Inflammatory macrophage (primary cell): ENCODE results near the gene MYO5C.

Experiments
- DNase-seq, 2 donors: peaks; one replicate each; pipeline ENCODE4 v3.0.0-alpha.2; 2020 to 2022

MYO5C gene

GRCh38 chr15:52208306-52208946, 87.2 kb downstream of the MYO5C start:
- DNase-seq, result peak; percentile 51 to 53

DNA sequence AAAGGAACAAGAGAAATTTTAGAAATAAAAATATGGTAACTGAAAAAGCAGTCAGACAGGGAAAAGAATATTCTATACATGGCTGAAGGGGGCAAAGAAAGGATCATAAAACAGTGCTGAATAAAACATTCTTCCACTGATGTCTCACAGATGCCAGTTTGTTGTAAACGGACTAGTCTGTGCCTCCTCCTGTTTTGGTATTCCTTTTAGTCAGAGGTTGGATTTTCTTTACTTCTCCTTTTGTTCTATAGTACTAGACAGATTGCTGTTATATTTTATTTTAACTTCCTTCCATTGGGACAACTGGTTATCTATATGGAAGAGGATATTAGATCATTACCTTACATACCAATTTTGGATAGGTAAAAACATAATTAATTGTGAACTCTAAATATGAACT, 88.4 kb downstream of the MYO5C start:
- peak in 1 of 2 donors; percentile 18 for DNase-seq

- no peak for DNase-seq
These were observed 89.2 kb downstream of the MYO5C start for GRCh38 chr15:52206446-52206845.

DNA sequence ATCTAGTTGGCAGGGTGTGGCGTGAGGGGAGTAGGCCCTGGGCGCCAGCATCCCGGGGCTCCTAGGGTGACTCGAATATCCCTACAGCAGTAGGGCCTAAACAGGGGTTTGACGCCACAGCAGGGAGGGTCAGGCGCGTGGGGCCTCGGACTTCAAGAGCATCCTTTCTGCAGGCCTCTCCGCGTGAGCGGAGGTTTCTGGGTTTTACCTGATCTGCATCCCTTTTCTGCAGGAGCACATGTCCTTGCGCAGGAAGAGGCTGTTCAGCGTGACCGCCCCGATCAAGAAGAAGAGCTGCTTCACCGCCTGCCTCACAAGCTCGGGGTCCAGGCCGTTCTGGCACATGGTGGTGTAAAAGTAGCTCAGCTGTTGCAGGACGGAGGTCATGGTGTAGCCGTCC, 90.9 kb downstream of the MYO5C start:
- DNase-seq, result no peak

- DNase-seq, result no peak
These were observed 94.7 kb downstream of the MYO5C start for GRCh38 chr15:52200831-52201365.

DNA sequence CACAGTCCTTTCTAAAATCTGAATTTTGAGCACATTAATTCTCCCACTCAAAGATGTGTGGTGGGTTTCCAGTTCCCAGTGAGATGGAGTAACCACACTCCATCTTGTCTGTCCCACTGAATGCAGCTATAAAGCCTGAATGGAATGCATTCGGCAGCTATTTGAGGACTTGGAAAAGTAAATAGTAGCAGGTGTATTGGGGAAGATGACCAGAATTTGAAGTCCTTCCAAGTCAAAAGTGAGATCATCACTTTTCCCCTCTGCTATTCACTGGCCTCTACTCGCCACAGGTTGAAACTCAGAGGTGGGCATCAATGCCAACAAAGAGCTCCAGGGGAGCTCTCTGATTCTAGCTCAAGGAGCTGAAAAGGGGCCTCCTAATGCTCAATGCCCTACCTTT, 96.3 kb downstream of the MYO5C start:
- DNase-seq, result no peak

DNA sequence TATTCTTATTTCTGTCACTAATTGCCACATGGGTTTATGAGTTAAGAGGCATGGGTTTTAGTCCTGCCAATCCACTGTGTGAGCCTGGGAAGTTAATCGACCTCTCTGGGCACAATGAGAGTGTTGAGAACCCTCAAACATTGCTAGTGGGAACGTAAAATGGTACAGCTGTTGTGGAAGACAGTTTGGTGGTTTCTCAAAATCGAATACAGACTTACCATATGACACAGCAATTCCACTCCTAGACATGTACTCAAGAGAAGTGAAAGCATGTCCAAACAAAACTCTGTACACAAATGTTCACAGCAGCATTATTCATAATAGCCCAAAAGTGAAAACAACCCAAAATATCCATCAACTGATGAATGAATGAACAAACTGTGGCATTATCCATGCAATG, 98.7 kb downstream of the MYO5C start:
- no peak for DNase-seq

- DNase-seq, result no peak
These were observed 101.8 kb downstream of the MYO5C start for GRCh38 chr15:52193791-52194190.

DNA sequence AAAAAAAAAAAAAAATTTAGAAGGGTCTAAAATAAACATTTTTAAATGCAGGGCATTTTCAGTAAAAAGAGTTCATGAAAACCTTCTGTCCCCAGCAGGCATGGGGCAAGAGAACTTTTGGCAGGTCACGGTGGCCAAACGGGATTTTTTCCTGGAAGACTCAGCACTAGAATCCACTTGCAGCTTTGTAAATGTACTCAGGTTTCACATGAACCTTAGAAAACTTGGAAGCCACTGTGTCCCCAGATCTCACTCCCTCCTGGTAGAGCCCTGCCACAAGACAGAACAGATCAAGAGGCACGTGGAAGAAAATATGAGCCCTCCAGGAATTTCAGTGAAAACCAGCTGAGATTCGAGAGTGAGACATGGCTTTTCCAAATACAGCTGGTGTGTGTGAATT, 102.3 kb downstream of the MYO5C start:
- DNase-seq, result no peak

- no peak for DNase-seq
These were observed 104.4 kb downstream of the MYO5C start, which contains the start of gene GNB5 for GRCh38 chr15:52191207-52191606. Gene GNB5 (minus strand): TSS chr15:52191392. CDS start chr15:52184676, 6,716 bp downstream.

DNA sequence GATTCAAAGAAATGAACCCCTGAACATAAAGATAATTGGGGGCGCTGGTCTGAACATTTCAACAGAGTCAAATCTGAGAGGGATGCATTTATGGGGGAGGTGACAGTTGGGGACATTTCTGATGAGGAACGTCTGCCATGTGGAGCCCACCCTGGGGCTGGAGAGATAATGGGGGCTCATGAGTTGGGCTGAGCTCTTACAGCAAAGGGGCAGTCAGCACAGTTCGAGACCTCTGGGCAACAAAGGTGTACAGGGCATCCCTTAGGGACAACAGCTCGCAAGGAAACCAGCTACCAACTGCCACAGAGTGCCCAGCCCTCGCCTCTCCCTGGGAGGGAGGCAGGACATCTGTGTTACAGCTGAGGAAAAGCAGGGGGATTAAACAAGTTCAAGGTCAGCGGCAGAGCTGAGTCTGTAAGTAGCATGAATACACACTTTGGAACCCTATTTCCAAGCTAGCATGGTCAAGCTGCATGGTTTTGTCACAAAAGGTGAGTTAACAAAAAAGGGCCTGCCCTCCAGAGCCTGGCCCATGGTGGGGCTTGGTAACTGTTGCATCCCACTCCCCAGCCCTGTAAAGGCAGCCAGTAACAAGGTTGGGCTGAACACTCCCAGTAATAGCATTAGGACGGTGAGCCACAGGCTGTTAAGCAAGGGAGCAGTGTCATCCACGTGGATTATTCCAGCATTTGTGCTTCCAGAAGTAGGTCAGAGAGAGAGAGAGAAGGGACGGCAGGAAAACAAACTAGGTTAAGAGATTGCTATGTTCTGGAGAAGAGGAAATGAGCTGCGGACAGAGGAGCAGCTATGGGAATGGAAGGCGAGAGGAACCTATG, 108.7 kb downstream of the MYO5C start:
- DNase-seq, result no peak

DNA sequence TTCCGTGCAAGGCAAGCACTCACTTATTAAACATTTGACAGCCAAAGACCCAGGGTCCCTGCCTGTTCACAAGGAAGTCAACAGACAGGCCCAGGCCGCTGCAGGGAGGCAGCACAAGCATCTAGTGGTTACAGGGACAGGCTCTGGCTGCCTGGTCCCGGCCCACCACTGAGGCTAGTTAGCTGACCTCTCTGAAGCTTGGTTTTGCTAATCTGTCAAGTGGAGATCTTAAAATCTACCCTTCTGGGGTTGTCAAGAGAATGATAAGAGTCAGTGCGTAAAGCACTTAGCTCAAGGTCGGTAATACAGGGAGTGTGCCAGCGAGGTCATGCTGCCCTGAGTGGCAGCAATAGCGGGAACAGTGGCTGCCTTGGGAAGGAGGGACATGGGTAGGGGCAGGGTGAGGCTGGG, 110.4 kb downstream of the MYO5C start:
- no peak for DNase-seq

DNA sequence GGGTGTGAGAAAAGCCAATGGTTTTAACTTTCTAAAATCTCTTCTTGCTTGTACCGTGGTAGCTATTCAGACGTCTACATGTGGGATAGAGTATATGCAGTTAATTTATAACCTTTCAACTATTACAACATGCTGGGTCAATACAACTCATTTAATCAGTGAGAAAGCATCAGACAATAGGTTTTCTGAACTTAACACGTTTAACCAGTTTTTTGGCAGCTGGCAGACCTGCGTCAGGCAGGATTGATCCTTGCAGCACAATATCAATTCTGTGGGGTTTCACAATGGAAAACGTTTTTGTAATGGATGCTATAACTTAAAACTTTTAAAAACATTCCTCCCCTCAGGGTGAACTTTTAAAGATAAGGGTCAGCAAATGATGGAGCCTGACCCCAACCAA, 110.9 kb downstream of the MYO5C start:
- DNase-seq, result no peak

GRCh38 chr15:52183562-52184173, 111.9 kb downstream of the MYO5C start:
- peak; percentile 21 to 45 for DNase-seq

DNA sequence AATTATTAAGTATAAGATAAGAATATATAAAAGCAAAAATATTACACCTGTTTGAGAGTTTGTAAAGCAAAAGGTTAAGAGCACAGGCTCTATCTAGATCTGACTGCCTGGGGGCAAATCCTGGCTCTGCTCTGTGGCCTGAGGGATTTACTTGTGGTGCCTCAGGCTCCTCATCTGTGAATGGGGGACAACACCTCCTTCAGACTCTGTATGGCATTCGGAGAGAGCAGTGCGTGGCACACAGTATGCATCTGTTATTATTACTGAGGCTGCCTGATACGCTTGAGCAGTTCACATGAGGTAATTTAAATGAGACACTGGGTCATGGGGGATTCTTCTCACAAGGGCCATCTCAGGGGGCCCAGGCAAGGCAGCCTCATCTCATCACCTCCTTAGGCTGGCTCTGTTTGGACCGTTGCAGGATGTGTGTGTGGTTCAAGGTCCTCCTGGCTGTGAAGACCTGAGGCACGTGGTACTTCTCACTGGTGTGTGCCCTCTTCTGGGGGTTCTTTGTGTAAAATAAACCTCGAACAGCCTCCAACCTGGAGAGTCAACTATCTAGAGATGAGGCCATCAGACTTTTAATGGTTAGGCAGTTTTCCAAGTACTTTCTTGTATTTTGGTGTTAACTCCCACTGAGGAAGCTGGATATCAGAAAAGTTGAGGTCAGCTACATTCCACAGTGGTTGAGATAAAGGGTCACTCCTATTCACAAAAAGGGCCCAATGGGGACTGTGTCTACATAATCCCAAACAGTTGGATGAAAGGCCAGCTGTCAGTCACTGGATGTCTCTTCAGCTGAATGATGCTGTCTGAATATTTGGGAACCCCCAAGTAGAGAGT, 113.4 kb downstream of the MYO5C start:
- no peak for DNase-seq

DNA sequence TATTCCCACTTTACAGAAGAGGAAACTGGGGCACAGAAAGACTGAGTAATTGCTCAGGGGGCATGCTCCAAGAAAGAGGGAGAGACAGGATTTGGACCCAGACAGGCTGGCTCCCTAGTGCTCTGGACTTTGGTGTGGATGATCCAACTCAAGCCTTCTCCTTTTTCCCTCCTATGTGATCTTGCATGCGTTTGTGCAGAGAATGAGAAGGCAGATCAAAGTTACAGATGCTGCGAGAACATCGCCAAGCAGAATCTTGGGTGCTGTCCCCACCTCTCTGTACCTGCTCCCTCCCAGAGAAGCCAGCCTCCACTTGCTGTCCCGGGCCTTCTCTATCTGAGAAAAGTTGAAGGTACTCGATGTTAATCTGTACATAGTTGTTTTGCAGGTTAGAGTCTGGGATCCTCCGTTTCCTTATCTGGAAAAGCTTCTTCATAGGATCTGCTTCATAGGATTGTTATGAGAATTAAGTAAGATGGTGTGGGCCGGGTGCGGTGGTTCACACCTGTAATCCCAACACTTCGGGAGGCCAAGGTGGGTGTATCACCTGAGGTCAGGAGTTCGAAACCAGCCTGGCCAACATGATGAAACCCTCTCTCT, 114.7 kb downstream of the MYO5C start:
- no peak for DNase-seq

- DNase-seq, result no peak
These were observed 115.3 kb downstream of the MYO5C start for GRCh38 chr15:52180196-52180835.

- DNase-seq, result peak; percentile 51 to 65
These were observed 116.1 kb downstream of the MYO5C start for GRCh38 chr15:52179278-52180195.

DNA sequence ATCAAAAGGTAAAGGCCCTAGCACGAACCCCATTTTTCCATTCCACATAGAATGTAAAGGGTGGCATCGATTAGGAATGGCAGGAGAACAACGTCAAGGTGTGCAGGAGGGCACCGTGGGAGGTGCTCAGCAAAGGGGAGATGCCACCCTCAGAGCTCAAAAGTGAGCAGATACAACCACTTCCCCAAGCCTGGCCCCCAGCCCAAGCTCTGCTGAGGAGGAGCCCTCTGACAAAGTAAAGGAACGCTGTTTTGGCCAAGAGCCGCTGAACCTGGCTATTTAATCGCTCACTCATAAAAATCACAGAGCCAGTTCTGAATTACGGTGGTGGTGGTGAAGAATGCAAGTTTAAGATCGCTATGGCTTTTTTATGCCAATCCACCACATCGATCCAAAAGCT, 116.8 kb downstream of the MYO5C start:
- DNase-seq, result no peak

DNA sequence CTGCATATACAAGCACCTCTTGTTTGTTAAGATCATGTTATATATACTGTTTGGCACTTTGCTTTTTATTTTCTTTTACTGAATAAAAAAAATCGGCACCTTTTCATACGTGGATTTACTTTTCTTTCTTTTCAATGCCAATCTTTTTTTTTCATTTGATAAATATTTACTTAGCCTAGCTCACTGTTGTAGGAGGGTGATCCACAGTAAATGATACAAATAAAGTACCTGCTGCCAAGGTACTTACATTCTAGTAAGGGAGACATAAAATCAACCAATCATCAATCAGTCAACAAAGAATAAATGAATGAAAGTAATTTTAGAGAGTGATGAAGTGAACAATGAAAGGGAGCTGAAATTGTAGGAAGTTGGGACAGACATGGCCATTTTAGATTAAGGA, 122.7 kb downstream of the MYO5C start:
- no peak for DNase-seq
